SK-N-MC (cell line): ENCODE results near the gene AFAP1L2.

Experiments
- EZH2 ChIP-seq: fragments of 200-600 bp; sonication (generic); IDR thresholded peaks from one replicate; pipeline ENCODE4 v1.6.1; 2017; ENCODE audit warnings: antibody characterized with exemption
- FOXP2 ChIP-seq: optimal IDR thresholded peaks from 2 replicates; pipeline ENCODE3; 2011; ENCODE audit warnings: mild to moderate bottlenecking, moderate library complexity; ENCODE audit not compliant: insufficient read depth; ENCODE audit errors: extremely low read length, control extremely low read depth
- POLR2AphosphoS5 ChIP-seq: IDR thresholded peaks from 2 replicates; pipeline ENCODE4 v1.6.1; 2012; ENCODE audit warnings: mild to moderate bottlenecking, low read depth, low read length, borderline replicate concordance

DNA sequence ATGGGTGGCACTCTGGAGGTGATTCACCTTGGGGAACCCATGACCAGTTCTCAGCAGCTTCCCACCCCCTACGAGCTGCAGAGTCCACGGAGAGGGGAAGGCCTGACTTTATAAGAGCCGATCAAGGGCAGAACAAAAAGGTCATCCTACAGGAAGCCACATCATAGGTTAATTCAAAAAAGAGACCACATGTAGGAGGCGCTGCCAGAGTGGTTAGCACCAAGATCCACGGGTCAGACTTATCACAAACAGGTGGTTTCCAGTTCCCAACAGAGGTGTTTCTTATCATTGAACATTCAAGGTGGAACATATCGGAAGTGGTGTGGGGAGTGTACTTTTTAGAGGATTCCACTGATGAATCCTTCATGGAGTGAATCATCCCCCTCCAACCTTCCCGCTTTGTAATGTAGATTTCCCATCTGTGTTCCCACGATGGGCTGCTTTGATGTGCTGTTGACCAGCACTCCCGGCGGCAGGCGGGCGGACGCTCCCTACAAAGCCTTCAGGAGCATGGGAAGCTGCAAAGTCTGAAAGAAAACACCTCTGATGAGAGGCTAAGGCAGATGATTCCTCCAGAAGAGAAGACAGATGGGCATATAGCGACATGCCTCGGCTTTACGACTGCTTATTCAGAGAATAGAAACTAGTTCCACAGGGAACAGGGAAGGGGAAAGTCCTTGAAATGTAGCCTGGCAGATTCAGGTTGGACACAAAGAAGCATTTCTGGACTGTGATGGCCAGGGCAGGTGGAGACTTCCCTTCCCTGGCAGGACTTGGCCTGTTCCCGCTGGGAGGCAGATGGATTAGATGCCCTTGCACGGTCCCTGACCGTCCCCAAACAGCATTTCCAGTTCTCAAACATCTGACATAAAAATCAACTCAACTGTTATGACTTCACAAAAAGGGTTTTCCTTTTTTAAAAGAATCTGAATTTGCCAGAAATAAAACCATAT, 66.5 kb downstream of the AFAP1L2 start:
- TF ChIP-seq EZH2, result no peak
- TF ChIP-seq POLR2AphosphoS5, result no peak
- TF ChIP-seq FOXP2, result no peak
